ENCODE data around the gene DLG2. TPM values are rescaled to one million over a fixed set of nuclear protein-coding genes. Genes with fewer than 3 reads are reported as not detected.

The DLG2 gene
- total and polyA plus RNA-seq, 12 donors: 1.0 to 14.8 (median 7.4) TPM

- 76 to 87% methylated on average over 1 of the region's 1 CpG for WGBS, 2 donors
- intact Hi-C loops (cut with DNase I): no loop called here
- no peaks in the 10 kb centered on the region for H3K4me1 ChIP-seq
- DNase-seq (no peak), ATAC-seq (no peak)
- H3K36me3 ChIP-seq: no peaks in the 10 kb centered on the region
- H3K27ac ChIP-seq: no peak overlapping the region
- no peaks in the 10 kb centered on the region for H3K9me3 ChIP-seq
- no peaks in the 10 kb centered on the region for H3K27me3 ChIP-seq
- no peak overlapping the region for H3K4me3 ChIP-seq
- TF ChIP-seq, protein P1, sequence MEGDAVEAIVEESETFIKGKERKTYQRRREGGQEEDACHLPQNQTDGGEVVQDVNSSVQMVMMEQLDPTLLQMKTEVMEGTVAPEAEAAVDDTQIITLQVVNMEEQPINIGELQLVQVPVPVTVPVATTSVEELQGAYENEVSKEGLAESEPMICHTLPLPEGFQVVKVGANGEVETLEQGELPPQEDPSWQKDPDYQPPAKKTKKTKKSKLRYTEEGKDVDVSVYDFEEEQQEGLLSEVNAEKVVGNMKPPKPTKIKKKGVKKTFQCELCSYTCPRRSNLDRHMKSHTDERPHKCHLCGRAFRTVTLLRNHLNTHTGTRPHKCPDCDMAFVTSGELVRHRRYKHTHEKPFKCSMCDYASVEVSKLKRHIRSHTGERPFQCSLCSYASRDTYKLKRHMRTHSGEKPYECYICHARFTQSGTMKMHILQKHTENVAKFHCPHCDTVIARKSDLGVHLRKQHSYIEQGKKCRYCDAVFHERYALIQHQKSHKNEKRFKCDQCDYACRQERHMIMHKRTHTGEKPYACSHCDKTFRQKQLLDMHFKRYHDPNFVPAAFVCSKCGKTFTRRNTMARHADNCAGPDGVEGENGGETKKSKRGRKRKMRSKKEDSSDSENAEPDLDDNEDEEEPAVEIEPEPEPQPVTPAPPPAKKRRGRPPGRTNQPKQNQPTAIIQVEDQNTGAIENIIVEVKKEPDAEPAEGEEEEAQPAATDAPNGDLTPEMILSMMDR (IDR thresholded peaks at IDR 0.05): no peak
Observed at GRCh38 chr11:84963240-84963639, 663.9 kb downstream of the DLG2 start.

GRCh38 chr11:84962018-84962417 lies 665.1 kb downstream of the DLG2 start:
- no peaks in the 10 kb centered on the region for H3K36me3 ChIP-seq

DNA sequence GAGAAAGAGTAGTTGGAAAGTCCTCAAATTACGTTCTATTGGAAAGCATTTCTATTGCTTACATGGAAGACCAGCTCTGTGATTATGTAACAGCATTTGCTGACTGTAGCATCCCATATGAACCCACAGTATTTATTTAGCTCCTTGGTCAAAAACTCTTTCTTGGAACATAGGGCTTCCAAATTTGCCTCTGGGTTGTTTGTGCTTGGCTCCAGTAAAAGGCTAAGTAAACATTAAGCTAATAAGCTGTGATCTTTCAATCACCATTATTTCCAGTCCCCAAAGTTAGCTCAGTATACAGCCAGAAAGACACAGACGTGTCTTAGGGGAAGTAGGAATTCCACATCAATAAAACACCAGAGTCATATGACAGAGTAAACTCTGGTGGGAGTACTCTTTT lies 668.8 kb downstream of the DLG2 start:
- Histone ChIP-seq H3K9me3 (no peaks in the 10 kb centered on the region), H3K27me3 (no peaks in the 10 kb centered on the region), H3K4me1 (peaks cover 0 to 8% (median 0%) of the 10 kb centered on the region in 9 donors), H3K36me3 (no peaks in the 10 kb centered on the region), H3K27ac (no peak overlapping the region), H3K4me3 (no peak overlapping the region)
- intact Hi-C loops (cut with DNase I): no loop called here
- 63 to 69% methylated on average over 2 of the region's 2 CpGs for WGBS, 2 donors
- TF ChIP-seq, protein P1 (IDR thresholded peaks at IDR 0.05): no peak
- DNase-seq (no peak), ATAC-seq (no peak)

More at GRCh38 chr11:84962018-84962417, 665.1 kb downstream of the DLG2 start:
- Histone ChIP-seq H3K9me3 (no peaks in the 10 kb centered on the region), H3K27me3 (no peaks in the 10 kb centered on the region), H3K4me3 (no peak overlapping the region), H3K27ac (no peak overlapping the region), H3K4me1 (no peaks in the 10 kb centered on the region)
- TF ChIP-seq, protein P1 (IDR thresholded peaks at IDR 0.05): no peak
- no peak for ATAC-seq
- intact Hi-C loops (cut with DNase I): no loop called here
- DNase-seq: no peak
- WGBS, 2 donors: 81 to 82% methylated on average over 5 of the region's 5 CpGs

- H3K36me3 ChIP-seq: no peaks in the 10 kb centered on the region
- H3K4me1 ChIP-seq: peaks cover 0 to 13% (median 6%) of the 10 kb centered on the region in 9 donors
- TF ChIP-seq, protein P1 (IDR thresholded peaks at IDR 0.05): no peak
- H3K9me3 ChIP-seq: peaks cover 0 to 2% (median 0%) of the 10 kb centered on the region in 11 donors
- no peak overlapping the region for H3K4me3 ChIP-seq
- intact Hi-C loops (cut with DNase I): no loop called here
- no peaks in the 10 kb centered on the region for H3K27me3 ChIP-seq
- no peak overlapping the region for H3K27ac ChIP-seq
- no peak for ATAC-seq
- WGBS, 2 donors: 88 to 93% methylated on average over 4 of the region's 4 CpGs
- no peak for DNase-seq
Observed at GRCh38 chr11:84950569-84951270, 676.4 kb downstream of the DLG2 start.

Measured in heart right ventricle (tissue), 16 donors.